Activated CD4-positive, alpha-beta T cell treated with anti-CD3 and anti-CD28 coated beads, Interleukin-2, amount 50 U/mL, for 48 hours (primary cell): ENCODE measurements around the gene RDH12.

Source experiments
- DNase-seq, 2 experiments: peaks; one replicate each; pipeline ENCODE4 v3.0.0-alpha.2; 2020

The RDH12 gene

DNA sequence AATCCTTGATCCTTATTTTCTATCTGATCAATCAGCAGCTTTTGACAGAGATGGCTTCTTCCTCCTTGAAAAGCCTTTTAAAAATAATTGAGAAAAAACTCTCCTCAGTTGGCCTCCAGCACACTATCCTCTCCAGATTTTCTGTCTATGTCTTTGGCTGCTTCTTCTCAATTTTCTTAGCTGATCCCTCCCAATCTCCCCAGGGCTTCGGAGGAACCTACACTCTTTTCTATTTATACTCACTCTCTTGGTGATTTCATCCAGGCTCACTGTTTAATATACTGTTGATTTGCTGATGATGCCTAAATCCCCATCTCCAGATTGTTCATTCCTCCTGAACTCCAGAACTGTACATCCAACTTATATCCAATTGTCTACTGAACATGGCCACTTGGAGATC, 54.8 kb downstream of the RDH12 start:
- no peak for DNase-seq

DNA sequence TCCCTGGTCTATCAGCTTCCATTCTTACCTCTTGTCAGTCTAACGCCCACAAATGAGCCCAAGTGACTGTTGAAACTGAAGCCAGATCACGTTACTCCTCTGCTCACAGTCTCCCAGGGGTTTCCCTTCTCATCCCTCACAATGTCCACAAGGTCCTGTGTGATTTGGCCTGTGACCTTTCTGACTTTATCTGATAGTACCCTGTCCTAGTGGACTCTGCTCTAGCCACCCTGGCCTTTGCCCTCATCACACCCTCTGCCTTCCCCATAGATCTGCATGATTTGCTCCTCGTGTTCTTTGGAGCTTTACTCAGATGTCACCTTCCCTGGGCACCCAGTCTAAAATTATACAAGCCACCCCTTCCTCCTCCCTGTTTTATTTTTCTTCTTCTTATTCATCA, 55.5 kb downstream of the RDH12 start:
- no peak for DNase-seq

DNA sequence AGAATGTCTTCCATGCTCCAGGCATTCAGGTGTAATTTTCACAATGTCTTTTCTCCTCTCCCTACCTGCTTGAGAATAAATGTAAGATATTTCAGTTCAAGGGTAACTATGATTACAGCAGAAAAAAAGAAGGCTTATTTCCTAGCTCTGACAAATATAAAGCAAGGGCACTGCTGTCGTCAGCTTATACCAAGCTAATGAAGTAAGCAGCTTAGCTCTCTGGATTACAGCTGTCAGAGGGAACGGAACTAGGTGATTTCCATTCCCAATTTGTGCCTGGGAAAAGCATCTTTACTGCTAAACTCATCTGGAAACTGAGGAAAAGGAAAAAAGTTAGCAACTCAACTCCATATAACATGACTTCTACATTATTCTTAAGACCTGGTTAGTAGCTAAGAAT, 58.2 kb downstream of the RDH12 start:
- DNase-seq: no peak

DNA sequence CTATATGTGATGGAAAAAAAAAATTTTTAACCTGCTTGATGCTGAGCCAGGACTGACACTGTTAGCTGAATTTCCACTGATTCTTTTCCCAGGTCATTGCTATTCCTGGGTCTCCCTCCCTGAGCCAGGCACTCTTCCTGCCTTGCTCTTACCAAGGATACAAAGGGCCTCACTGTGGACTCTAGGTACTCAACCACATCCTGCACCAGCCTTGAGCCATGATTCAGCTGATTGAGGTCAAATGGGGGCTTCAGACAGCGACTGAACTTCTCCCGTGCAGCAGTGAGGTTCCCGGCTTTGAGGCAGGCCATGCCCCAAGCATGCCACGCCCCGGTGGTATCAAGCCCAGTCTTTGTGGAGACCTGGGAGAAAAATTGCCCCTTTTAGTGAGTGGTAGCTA, 60.4 kb downstream of the RDH12 start:
- no peak for DNase-seq

DNA sequence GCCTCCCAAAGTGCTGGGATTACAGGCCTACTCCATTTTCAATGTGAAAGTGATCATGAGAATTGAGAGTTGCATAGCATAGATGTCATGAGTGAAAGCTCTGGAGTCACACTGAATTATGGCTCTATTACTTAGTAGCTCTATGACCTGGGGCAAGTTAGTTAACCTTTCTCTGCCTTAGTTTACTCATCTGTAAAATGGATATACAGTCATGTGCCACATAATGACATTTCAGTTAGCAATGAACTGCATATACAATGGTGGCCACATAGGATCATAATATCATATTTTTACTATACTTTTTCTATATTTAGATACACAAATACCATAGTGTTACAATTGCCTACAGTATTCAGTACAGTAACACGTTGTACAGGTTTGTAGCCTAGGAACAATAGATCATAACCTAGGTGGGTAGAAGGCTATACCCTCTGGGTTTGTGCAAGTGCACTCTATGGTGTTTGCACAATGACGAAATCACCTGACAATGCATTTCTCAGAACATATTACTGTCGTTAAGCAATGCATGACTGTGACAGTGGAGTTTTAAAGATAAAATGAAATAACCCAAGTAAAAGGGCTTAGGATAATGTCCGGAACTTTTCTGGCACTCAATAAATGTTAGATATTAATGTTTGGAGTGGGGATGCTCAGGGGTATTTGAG, 61.6 kb downstream of the RDH12 start:
- no peak for DNase-seq

GRCh38 chr14:67764496-67764895, 62.8 kb downstream of the RDH12 start:
- no peak for DNase-seq

- DNase-seq: no peak
Measured at GRCh38 chr14:67765192-67765834, 63.6 kb downstream of the RDH12 start.

DNA sequence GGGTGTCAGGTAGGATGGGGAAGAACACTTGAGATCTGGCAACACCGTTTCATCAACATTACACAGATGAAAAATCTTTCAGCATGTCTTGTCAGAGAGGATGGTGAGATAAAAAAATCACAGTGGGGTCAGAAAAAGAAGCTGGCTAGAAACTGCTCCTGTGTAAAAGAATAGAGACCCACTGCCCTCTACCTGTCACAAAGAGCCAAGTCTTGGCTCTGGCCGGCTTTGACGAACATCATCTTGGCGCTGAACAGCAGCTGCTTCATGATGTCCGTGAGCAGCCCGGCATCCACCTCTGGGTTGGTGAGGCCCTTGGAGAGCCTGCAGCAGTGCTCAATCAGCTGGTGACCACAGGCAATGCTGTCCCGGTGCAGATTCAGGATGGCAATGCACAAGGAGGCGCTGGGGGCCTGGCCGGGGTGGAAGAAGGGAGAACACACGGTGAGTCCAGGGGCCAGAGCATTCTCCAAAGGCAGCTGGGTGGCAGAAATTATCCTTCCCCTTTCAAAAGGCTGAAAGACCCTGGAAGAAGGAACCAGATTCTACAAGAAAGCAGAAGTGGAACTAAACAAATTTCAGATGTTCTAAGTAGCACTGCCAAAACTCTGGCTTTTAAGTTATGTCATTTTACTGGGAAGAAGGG, 64.5 kb downstream of the RDH12 start:
- DNase-seq: no peak

- DNase-seq: no peak
Measured at GRCh38 chr14:67768219-67768618, 66.5 kb downstream of the RDH12 start.

DNA sequence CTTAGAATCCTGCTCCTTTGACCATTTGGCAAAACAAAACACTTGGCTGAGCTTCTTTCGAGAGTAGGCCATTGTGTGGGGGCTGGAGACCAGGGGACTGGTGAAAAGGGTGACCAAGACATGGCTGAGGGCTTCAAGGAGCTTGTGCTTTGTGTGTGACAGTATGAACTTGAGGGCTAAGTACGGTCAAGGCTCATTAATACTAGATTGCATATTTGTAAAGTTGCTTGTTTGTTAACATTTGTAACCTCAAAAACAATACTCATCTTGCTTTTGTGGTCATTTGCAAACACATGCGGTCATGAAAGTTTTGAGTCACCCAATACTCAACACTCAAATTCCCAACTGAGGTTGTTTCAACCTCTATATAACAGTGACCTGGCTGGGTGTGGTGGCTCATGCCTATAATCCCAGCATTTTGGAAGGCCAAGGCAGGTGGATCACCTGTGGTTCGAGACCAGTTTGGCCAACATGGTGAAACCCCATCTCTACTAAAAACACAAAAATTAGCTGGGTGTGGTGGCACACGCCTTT, 72.2 kb downstream of the RDH12 start:
- DNase-seq: no peak

- no peak for DNase-seq
Measured at GRCh38 chr14:67776653-67777322, 75.1 kb downstream of the RDH12 start.

DNA sequence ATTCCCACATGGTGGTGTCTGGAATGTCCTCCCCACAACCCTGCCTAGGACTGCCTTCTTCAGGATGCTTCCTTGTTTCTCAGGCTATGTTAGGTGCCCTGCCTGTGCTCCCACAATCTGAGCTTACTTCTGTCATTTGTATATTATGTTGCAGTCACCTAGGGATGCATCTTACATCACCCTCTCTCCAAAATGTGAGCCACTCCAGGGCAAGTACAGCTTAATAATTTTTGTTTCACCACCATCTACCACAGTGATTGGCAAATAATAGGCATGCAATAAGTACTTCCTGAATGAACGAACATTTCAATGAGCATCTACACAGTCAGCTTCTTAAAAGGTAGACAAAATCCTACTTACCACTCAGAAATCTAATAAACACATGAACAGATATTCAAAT, 77.1 kb downstream of the RDH12 start:
- DNase-seq: no peak

- no peak for DNase-seq
Measured at GRCh38 chr14:67782090-67782489, 80.4 kb downstream of the RDH12 start.
